H1 (cell line): ENCODE data around the gene GPR39. TPM values are rescaled to one million over a fixed set of nuclear protein-coding genes. Genes with fewer than 3 reads are reported as not detected.

Experiments
- CTBP2 ChIP-seq: IDR thresholded peaks from 2 replicates; pipeline ENCODE4 v1.7.0; 2011; ENCODE audit warnings: borderline replicate concordance, mild to moderate bottlenecking, moderate library complexity, mixed read lengths, low read length; ENCODE audit not compliant: insufficient read depth, insufficient read length
- MAFK ChIP-seq: IDR thresholded peaks from 2 replicates; pipeline ENCODE4 v1.6.1; 2012; ENCODE audit warnings: low read depth, mild to moderate bottlenecking, improper control_type of control experiment, low read length
- RFX5 ChIP-seq: IDR thresholded peaks from 2 replicates; pipeline ENCODE4 v1.6.1; 2011; ENCODE audit warnings: low read depth, low read length, improper control_type of control experiment, borderline replicate concordance
- RNF2 ChIP-seq: fragments of 200-900, 300-1000 bp; sonication (generic); IDR thresholded peaks from 2 replicates; pipeline ENCODE4 v1.7.1; 2016; ENCODE audit warnings: borderline replicate concordance, low read depth, mild to moderate bottlenecking, antibody characterized with exemption, low read length; ENCODE audit not compliant: poor library complexity, severe bottlenecking; ENCODE audit errors: missing control alignments
- TAF1 ChIP-seq: IDR thresholded peaks from 2 replicates; pipeline ENCODE4 v1.6.1; 2011; ENCODE audit warnings: mild to moderate bottlenecking, low read depth, low read length
- polyA plus RNA-seq, 7 experiments: library from polyadenylated mRNA; depleted of rRNA in 3 of 7; stranded (reverse) in 5 of 7; unstranded in 2 of 7; fragments of >200 nt in 5 of 7; fragments of 200-250 nt in 2 of 7; gene quantifications; 1 replicate in 5 of 7; 2 replicates in 1 of 7; 4 replicates in 1 of 7; pipeline versions ENCODE4 v1.2.1 to v1.2.3, GENCODE V29; 2011 to 2013; ENCODE audit warnings: missing spikeins in 2 of 7, mixed read lengths in 2 of 7
- total RNA-seq: library from RNA; stranded (reverse); fragmentation: NEBNext Ultra II Directional; extraction: Animal tissue kit (Norgen Biotek cat#: 25700); gene quantifications from 2 replicates; pipeline ENCODE4 v1.2.1, GENCODE V29; 2021
- TF ChIP-seq, protein P1 (sequence below): IDR thresholded peaks from 2 replicates; pipeline ENCODE4 v1.6.1; 2011; ENCODE audit warnings: low read length, improper control_type of control experiment

GPR39 gene
- total and polyA plus RNA-seq, 2 of the 8 experiments (the other 6 are each of a cell fraction or from before 2014, with no cell fraction given): 0.63 to 2.7 TPM

DNA sequence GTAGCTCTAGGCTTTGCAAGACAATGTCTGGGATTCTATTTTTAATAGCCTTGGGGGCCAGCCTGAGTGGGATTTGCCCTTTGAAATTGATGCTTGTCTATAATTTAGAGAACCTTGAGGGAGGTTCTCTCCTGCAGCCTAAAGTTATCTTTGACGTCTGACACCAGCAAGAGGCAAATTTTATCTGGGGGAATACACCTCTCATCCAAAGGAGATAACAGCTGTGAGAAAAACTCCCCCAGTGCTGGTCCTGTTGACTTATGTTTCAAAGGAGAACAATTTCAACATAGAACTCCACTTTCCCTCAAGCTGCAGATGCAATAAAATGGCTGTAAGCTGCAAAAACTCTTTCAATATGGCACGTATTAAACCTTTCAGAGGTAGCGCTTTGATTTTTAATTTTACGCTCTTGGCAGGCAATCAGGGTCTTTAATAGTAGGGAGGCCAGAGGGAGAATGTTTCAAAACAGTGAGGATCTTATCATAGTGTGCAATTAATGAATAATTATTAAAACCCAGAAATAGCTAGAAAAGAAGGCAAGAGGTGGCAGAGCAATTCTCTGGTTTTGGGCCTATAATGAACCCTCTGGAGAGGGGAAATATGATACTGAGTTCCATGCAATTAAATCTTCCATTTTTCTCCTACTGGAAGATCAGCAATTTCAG, 191.0 kb downstream of the GPR39 start (continued):
- no peak for TF ChIP-seq CTBP2
- no peak for TF ChIP-seq TAF1
- TF ChIP-seq, protein P1, sequence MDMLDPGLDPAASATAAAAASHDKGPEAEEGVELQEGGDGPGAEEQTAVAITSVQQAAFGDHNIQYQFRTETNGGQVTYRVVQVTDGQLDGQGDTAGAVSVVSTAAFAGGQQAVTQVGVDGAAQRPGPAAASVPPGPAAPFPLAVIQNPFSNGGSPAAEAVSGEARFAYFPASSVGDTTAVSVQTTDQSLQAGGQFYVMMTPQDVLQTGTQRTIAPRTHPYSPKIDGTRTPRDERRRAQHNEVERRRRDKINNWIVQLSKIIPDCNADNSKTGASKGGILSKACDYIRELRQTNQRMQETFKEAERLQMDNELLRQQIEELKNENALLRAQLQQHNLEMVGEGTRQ: no peak
- TF ChIP-seq MAFK: no peak
- TF ChIP-seq RFX5: no peak
- TF ChIP-seq RNF2: no peak
- TF ChIP-seq, all 59 proteins: peak for 0
